Right renal cortex interstitium (tissue), 3 donors: ENCODE measurements around the gene ANKRD12. TPM values are rescaled to one million over a fixed set of nuclear protein-coding genes. Genes with fewer than 3 reads are reported as not detected.

ENCODE experiments used
- DNase-seq, 3 donors: peaks; one replicate each; pipeline ENCODE4 v3.0.0-alpha.2; 2013; ENCODE audit warnings: low read depth in 3 of 3, low spot score in 2 of 3
- polyA plus RNA-seq, 3 donors: library from polyadenylated mRNA; unstranded; fragments of 120-200 nt; gene quantifications; one replicate each; pipeline ENCODE4 v1.2.1, GENCODE V29; 2013; ENCODE audit not compliant: insufficient read length in 3 of 3

ANKRD12 gene
- polyA plus RNA-seq, 3 donors = 32.7 to 34.3 (median 33.9) TPM

DNA sequence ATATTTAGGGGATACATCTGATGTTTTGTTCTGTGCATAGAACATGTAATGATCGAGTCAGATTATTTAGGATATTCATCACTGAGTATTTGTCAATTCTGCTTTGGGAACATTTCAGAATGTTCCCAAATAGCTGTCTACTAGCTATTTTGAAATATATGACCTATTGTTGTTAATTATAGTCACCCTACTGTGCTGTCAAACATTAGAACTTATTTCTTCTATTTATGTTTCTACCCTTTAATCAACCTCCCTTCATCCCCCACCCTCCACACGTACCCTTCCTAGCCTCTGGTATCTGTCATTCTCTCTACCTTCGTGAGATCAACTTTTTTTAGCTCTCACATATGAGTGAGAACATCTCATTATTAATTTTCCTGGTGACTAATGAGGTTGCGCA, 40.9 kb downstream of the ANKRD12 start:
- no peak for DNase-seq

DNA sequence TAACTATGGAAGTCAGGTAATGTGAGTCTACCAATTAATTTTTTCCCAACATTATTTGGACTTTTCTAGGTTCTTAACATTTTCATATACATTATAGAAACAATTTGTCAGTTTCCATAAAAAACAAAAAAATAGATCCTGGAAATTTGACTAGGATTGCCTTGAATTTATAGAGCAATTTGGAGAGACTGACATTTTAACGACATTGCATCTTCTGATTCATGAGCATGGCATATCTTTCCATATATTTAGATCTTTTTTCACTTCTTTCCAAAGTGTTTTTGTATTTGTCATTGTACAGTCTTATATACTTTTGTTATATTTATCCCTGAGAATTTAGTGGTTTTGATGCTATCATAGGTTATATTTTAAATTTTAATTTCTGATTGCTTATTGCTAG, 42.0 kb downstream of the ANKRD12 start:
- no peak for DNase-seq

DNA sequence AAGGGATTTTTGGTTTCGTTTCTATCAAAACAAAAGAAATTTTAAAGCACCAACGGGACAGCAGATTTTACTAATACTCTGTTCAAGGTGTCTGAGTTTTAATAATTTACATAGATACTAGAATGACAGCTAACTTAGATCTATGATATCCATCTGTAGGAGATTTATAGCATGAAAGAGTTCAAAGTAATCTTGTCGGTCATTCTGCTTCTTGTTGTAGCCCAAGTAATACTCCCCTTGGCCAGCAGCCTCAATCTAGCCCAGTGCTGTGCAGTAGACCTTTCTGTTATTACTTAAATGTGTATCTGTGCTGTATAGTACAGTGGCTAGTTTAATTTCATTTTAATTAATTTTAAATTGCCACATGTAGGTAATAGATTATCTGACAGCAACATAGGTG, 44.7 kb downstream of the ANKRD12 start:
- DNase-seq = no peak

DNA sequence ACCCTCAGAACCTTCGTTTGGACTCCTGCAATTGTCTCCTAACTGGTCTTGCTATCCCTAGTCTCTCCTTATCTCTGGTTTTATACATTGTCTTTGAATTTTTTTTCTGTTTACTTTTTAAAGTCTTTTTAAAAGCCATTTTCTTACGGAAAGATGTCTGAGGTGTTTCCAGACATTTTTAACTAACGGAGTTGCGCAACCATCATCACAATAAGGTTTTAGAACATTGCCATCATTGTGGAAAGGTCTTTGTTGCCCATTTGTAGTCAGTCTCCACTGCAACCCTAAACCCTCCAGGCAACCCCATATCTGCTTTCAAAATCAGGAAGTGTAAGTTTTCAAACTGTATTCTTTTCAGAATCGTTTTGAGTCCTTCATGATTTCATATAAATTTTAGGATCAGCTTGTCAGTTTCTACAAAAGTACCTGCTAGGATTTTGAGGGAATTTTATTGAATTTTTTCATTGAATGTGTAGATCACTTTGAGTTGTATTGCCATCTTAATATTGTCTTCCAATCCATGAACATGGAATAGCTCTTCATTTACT, 46.3 kb downstream of the ANKRD12 start:
- DNase-seq = no peak

DNA sequence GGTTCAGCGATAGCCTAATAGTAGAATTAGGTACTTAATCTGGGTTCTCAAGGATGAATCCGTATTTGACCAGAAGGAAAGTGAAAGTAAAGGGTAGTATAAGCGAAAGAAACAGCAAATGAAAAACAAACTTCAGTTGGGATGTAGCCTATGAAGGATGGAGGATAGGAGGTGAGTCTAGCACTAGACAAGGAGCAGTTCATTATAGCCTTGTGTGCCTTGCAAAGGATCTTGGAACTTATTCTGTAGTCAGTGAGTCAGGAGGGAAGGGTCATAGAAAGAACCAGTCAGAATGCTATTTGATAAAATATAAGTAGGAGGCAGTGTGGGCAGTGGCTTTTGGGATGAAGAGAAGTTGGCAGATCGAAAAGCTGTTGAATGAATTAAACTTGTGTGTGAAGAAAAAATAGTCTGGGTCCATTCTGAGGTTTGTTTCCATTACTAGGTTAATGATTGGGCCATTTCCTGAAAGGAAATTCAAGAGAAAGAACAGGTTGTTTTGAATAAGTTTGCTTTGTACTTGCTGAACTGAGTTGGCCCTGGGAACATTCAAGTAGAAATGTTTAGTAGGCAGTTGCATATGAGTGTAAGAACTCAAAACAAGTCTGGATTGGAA, 48.5 kb downstream of the ANKRD12 start:
- DNase-seq = no peak

DNA sequence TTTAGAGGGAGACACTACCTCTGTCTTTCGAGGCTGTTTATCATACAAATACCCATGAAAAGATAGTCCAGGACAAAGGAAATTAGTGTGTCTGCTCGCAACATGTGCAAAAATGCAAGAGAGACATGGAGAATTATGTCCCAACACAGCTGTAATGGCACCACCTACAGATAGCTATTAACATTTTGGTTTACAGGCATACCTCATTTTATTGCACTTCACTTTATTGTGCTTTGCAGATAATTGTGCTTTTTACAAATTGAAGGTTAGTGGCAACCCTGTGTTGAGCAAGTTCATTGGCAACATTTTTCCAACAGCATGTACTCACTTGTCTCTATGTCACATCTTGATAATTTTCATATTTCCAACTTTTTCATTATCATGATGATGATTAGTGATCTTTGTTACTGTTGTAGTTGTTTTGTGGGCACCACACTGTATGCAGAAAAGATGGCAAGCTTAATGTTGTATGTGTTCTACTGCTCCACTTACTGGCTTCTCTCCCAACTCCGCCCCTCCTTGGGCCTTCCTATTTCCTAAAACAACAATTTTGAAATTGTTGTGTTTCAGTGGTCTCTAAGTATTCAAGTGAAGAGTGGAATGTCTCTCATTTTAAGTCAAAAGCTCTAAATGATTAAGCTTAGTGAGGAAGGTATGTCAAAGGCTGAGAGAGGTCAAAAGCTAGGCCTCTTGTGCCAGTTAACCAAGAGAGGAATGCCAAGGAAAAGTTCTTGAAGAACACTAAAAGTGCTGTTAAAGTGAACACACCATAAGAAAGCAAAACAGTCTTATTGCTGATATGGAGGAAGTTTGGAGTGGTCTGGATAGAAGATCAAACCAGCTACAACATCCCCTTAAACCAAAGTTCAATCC, 52.0 kb downstream of the ANKRD12 start:
- DNase-seq = no peak

DNA sequence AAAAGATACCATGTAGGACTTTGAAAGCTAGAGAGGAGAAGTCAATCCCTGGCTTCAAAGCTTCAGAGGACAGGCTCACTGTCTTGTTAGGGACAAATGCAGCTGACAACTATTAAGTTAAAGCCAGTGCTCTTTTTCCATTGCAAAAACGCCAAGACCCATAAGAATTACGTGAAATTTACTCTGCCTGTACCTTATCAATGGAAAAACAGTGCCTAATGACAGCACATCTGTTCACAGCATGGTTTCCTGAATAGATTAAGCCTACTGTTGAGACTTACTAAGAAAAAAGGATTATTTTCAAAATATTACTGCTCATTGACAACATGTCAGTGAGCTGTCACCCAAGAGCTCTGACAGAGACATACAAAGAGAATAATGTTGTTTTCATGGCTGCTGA, 52.9 kb downstream of the ANKRD12 start:
- DNase-seq = no peak

DNA sequence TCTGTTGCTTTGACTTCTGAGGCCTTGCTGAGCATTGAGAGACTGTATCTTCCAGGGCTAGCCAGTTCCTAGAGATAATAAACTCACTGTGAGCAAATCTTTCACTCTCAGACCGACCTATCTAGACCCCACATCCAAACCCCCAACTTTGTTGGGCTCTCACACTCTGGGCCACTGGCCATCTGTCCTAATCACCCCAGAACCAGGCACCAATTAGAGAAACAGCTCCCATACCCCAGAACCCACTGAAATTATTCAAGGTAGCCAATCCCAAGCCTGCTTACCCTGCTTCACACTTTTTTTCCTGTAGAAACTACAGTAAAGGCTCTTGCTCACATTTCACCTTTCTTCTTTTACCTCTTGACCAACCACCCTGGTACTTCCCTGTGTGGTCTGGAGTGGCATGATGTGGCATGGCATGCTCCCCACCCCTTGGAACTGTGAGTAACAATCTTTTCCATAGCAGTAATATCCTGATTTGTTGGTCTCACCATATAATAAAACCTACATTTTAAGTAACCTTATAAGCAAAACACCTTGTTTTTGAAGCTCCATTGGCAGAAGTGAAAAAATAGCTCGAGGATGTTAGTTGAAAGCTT, 55.2 kb downstream of the ANKRD12 start:
- no peak for DNase-seq

DNA sequence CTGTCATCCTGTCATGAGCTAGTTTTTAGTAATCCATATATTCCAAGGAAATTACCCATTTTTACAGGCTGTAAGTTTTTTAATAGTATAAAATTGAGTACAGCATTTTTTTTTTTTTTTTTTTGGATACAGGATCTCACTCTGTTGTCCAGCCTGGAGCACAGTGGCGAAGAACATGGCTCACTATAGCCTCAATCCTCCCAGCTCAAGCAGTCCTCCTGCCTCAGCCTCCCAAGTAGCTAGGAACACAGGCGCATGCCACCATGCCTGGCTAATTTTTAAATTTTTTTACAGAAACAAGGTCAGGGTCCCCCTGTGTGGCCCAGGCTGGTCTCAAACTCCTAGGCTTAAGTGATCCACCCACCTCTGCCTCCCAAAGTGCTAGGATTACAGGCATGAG, 56.5 kb downstream of the ANKRD12 start:
- no peak for DNase-seq

DNA sequence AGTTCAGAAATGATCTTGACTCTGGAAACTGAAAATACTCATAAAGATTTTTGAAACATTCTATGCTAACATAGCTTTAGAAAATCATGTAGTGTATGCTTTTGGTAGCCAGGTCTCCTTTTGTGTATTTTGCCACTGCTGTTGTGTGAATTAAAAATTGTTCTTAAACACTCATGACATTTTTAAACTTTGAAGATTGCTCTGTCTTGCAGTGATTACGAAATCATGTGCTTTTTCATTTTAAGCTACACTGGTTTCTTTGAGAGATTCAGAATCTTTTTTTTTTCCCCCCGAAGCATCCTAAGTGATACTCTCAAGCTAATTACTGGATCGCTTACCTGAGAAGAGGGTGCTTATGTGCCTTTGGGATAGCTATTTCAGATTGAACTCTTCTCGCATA, 60.0 kb downstream of the ANKRD12 start:
- no peak for DNase-seq

DNA sequence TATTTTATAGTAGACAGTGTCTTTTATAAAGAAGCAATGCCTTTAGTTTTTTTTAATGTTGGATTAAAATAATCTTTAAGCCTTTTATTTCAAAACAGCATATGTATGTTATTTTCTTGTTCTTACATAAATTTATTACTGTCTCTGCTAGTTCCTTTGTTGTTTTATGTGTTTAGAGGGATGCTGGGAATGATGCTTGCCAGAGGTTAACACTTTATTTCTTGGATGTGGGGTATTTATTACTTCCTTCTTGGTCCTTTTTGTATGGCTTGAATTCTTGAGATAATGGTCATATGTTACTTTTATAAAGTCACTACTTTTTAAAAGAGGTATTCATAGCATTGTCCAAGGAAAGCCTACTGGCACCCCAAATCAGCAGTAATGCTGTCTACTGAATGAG, 63.1 kb downstream of the ANKRD12 start:
- DNase-seq = peak; percentile 16 to 20 (median 17)

DNA sequence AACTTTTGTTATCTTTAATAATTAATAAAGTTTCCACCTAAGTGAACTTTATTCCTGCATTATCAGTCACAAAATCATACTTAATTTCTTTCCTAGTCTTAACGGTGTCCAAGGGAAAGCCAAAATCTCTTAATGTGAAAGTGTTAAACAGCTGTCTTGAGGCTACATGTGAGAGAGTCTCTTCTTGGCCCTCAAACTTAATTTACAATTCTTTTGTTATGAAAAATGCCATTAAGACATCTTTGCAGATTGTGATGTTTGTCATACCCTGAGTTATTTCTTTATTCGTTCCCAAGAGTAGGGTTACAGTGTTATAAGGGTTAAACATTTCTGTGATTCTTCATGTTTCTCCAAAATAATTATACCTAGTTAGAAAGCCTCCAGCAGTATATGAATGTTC, 64.6 kb downstream of the ANKRD12 start:
- DNase-seq = no peak

DNA sequence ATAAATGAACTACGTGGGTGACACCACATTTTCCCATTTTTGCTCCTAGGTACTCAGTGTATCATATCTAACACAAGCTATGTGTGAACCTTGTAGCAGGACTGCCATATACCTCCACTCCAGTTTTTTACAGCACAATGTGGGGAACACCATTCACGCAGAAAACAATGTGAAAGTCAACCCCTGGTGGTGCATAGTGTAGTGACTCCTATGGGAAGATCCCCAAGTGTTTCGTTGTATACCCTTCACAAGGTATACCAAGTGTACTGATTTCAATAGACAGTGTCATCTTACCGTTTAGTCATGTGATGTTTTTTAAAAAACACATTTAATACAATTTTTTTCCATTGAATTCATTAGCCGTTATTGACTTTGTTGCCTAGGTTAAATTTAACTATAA, 68.1 kb downstream of the ANKRD12 start:
- no peak for DNase-seq

DNA sequence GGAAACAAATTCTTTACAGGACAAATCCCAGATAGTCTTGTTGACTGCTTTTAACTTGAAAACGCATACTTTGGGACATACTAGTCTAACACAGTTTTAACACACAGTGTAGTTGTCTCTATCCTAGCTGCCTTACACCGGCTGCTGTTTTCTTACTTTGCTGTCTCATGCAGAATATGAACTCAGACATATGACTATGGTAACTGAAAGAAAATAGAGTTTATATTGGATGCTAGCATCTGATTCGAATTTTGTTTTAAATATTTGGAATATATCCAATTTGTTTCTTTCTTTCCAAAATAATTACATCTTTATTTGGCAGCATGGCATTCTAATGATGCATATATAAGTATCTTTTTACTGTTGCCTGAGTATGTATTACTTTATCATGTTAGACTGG, 69.8 kb downstream of the ANKRD12 start:
- no peak for DNase-seq

DNA sequence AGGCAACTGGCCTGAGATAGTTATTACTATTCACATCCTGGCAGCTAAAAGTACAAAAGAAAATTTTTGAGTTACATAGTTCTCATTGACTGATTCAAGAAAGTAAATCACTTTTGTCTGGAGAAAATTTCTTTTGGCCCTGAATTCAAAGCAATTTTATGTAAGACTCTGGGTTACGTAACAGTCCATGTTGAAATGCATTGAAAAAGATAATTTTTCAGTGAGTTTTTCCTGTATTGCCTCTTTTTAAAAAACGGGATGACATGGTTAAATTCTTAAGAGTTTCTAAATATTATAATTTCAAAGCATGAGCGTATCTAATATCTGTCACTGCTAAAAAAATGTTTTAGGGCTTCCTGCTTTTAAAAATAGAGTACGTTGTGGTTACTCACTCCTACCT, 72.7 kb downstream of the ANKRD12 start:
- no peak for DNase-seq

DNA sequence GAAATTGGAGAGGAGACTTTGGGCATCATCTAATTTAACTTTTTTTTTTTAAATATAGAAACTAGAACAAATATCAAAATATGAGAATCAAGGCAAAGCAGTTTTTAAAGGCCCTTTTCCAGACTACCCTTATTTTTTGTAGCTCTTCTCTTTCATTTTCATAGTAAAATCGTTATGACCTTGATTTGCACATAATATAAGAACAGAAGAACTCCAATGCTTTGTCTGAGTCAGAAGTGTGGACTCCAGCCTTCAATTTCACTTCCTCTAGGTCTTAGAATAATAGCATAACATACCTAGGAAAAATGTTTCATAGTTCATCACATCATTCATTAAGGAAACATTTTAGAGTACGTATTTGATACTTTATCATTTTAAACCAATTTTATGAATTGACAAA, 74.4 kb downstream of the ANKRD12 start:
- DNase-seq = no peak

DNA sequence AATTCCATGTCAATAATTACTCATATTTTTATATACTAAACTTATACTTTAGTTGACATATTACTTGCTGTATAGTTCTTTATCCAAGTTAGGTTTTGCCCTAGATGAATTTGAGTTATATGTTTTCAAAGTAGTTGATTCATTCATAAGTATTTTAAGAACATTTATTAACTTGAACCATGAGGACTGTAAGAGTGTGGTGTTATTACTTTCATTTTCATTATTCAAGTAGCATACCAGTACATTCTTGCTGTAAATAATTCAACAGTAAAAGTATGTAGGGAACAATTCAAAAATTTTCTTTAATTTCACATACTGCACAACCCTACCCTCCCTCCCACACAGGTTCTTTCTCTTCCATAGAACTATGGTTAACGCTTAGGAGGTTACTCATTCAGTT, 75.4 kb downstream of the ANKRD12 start:
- DNase-seq = no peak

DNA sequence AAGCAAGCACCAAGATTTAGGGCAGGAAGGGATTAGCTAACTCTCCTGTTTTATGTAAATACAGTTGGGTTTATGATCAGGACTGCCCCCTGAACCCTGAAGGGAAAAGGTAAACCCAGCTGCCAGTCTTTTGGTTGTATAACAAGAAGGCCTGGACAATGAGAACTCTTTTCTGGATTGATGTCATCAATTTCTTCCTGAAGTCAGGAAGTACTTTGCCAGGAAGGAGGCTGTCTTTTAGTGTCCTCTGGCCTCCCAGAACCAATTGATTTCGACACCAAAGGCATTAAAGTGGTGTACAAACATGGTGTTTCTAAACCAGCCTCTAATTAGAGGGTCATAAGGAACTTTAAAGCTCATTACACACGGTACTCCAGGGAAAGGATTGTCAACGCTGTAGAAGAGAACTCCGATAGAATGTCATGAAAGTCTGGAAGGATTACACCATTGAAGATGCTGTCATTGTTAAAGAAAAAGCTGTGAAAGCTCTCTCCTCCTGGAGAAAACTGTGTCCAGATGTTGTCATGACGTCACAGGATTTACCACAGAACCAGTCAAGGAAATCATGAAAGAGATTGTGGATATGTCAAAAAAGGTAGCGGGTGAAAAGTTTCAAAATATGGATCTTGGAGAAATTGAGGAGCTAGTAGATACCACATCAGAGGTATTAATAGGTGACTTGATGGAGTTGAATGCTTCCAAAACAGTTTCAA, 78.8 kb downstream of the ANKRD12 start:
- no peak for DNase-seq

DNA sequence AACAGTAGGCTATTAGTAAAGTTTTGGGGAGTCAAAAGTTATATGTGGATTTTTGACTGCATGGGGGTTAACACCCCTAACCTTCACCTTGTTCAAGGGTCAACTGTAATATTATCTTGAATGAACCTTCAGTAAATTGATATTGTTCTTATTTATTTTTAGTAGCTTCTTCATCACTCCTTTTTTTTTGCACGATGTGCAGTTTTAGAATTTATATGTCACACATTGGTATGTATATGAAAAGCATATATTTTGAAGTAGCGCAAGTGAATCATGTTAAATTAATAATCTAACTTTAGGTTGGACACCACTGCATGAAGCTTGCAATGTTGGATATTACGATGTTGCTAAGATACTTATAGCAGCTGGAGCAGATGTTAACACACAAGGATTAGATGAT, 79.9 kb downstream of the ANKRD12 start:
- DNase-seq = no peak

DNA sequence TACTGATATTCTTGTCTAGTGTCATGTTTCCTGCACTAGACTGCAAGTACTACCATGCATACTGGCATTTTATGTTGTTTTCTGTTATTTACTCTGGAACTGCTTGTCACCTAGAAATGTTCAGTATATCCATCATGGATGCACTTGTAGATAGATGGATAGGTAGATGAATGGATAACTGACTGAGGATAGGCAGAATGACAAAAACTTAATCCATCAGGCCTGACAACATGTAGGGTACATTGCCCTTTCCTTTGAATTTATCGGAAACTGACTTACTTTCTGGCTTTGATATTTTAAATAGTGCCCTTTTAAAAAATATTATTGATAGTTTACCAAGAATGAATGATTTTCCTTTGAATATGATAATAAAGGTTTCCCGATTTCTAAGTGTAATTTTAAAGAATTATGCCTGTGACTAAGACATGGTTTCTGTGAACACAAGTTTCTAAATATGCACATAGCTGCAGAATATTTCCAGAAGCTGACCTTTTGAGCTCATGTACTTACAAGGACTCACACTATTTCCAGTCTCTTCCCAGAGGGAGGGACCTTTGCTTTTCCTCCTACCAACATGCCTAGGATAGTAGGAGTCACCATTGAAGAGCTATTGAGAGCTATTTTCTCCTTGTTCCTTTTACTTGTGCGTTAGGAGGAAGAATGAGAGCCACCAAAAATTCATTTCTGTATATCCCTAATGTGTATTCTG, 81.3 kb downstream of the ANKRD12 start:
- no peak for DNase-seq
